ENCODE results near the gene CRTC2.

CRTC2 gene

GRCh38 chr1:153903841-153904455 lies 54.5 kb downstream of the CRTC2 start:
- DNase-seq, result peak in 1 of 2 donors; percentile 43
- Histone ChIP-seq H3K4me1 (peaks cover 0 to 25% (median 12%) of the 10 kb centered on the region in 4 donors), H3K9me3 (no peaks in the 10 kb centered on the region), H3K4me3 (no peak overlapping the region), H3K36me3 (peaks cover 0 to 21% (median 2%) of the 10 kb centered on the region in 3 donors), H3K27me3 (no peaks in the 10 kb centered on the region), H3K27ac (peak overlapping the region; percentile 29 to 43)
- intact Hi-C loops (cut with DNase I; ENCODE audit: low total_unique reads), result no loop called here
- TF ChIP-seq, protein P1, sequence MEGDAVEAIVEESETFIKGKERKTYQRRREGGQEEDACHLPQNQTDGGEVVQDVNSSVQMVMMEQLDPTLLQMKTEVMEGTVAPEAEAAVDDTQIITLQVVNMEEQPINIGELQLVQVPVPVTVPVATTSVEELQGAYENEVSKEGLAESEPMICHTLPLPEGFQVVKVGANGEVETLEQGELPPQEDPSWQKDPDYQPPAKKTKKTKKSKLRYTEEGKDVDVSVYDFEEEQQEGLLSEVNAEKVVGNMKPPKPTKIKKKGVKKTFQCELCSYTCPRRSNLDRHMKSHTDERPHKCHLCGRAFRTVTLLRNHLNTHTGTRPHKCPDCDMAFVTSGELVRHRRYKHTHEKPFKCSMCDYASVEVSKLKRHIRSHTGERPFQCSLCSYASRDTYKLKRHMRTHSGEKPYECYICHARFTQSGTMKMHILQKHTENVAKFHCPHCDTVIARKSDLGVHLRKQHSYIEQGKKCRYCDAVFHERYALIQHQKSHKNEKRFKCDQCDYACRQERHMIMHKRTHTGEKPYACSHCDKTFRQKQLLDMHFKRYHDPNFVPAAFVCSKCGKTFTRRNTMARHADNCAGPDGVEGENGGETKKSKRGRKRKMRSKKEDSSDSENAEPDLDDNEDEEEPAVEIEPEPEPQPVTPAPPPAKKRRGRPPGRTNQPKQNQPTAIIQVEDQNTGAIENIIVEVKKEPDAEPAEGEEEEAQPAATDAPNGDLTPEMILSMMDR (IDR thresholded peaks at IDR 0.05), result no peak

DNA sequence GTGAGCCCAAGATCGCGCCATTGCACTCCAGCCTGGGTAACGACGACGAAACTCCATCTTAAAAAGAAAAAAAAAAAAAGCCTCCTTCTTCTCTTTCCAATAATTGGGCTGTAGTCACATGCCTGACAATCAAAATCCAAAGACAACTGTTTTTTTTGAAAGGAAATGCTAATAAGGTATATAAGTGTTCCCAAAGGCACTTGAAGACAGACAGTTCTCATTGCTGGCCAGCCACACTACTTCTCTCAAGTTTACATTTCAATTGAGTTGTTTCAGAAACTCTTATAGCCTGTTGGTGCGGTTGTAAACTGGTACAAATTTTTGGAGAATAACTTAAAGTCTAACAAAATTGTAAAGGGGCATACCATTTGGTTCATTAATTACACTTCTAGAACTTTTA lies 58.9 kb downstream of the CRTC2 start:
- no peak for DNase-seq
- TF ChIP-seq, protein P1 (IDR thresholded peaks at IDR 0.05), result no peak
- Histone ChIP-seq H3K27me3 (no peaks in the 10 kb centered on the region), H3K36me3 (peaks cover 0 to 19% (median 7%) of the 10 kb centered on the region in 3 donors), H3K27ac (no peak overlapping the region), H3K9me3 (no peaks in the 10 kb centered on the region), H3K4me3 (no peak overlapping the region), H3K4me1 (peaks cover 0 to 8% (median 4%) of the 10 kb centered on the region in 4 donors)
- intact Hi-C loops (cut with DNase I; ENCODE audit: low total_unique reads), result no loop called here

Measured in tibial artery (tissue), 4 donors.